CD4-positive, CD25-positive, alpha-beta regulatory T cell (primary cell): Measurements from ENCODE around the gene ZNF747. TPM values are rescaled to one million over a fixed set of nuclear protein-coding genes. Genes with fewer than 3 reads are reported as not detected.

Experiments used
- ATAC-seq, 2 donors: fragments of 150-1000 bp; cut with Tn5 transposase; one replicate each; pipeline ENCODE4 v1.10.0; 2021; ENCODE audit warnings: low read depth in 2 of 2, moderate number of reproducible peaks in 2 of 2, moderate library complexity in 1 of 2
- DNase-seq, 3 donors: peaks; one replicate each; pipeline versions ENCODE4 v3.0.0 to v3.0.0-alpha.2; 2012 to 2022; ENCODE audit warnings: mixed read lengths in 1 of 3
- H3K27ac ChIP-seq: one replicate; pipeline ENCODE4 v1.7.0; 2013; ENCODE audit warnings: mild to moderate bottlenecking, low read length; ENCODE audit not compliant: insufficient read depth, poor library complexity, severe bottlenecking
- H3K27me3 ChIP-seq: one replicate; pipeline ENCODE4 v1.7.0; 2013; ENCODE audit warnings: low read length; ENCODE audit not compliant: control insufficient read depth, insufficient read depth
- H3K36me3 ChIP-seq: one replicate; pipeline ENCODE4 v1.7.0; 2013; ENCODE audit warnings: mild to moderate bottlenecking, low read length, moderate library complexity; ENCODE audit not compliant: control insufficient read depth, insufficient read depth
- H3K4me1 ChIP-seq: 2 replicates; pipeline ENCODE4 v1.7.0; 2013; ENCODE audit warnings: mild to moderate bottlenecking, low read length; ENCODE audit not compliant: insufficient read depth, control insufficient read depth, poor library complexity, severe bottlenecking
- H3K4me3 ChIP-seq: one replicate; pipeline ENCODE4 v1.7.0; 2013; ENCODE audit warnings: low read depth, mild to moderate bottlenecking, low read length, moderate library complexity
- H3K9me3 ChIP-seq, 2 experiments: 1 replicate in 1 of 2; 2 replicates in 1 of 2; pipeline ENCODE4 v1.7.0; 2013; ENCODE audit warnings: low read length in 2 of 2, mild to moderate bottlenecking in 1 of 2, moderate library complexity in 1 of 2; ENCODE audit not compliant: control insufficient read depth in 2 of 2
- H3K27ac Mint-ChIP-seq, 3 donors: one replicate each; pipeline ENCODE4 v1.8.0; 2020 to 2022; ENCODE audit warnings: mild to moderate bottlenecking in 3 of 3, mixed read lengths in 3 of 3, moderate library complexity in 2 of 3
- H3K27me3 Mint-ChIP-seq: one replicate; pipeline ENCODE4 v1.8.0; 2022; ENCODE audit warnings: mild to moderate bottlenecking, mixed read lengths
- H3K36me3 Mint-ChIP-seq: one replicate; pipeline ENCODE4 v1.8.0; 2020; ENCODE audit warnings: mixed read lengths
- H3K4me1 Mint-ChIP-seq, 4 donors: one replicate each; pipeline ENCODE4 v1.8.0; 2020 to 2022; ENCODE audit warnings: mixed read lengths in 4 of 4, mild to moderate bottlenecking in 1 of 4
- H3K4me3 Mint-ChIP-seq, 4 donors: one replicate each; pipeline ENCODE4 v1.8.0; 2020 to 2022; ENCODE audit warnings: mild to moderate bottlenecking in 4 of 4, mixed read lengths in 4 of 4, moderate library complexity in 3 of 4
- H3K9me3 Mint-ChIP-seq, 7 donors: one replicate each; pipeline ENCODE4 v1.8.0; 2020 to 2022; ENCODE audit warnings: mixed read lengths in 7 of 7, mild to moderate bottlenecking in 3 of 7, moderate library complexity in 2 of 7
- polyA plus RNA-seq, 4 donors: library from polyadenylated mRNA; unstranded; fragments of 300-500 nt; fragmentation: Illumina TruSeq; gene quantifications; one replicate each; pipeline ENCODE4 v1.2.3, GENCODE V29; 2021
- total RNA-seq: library from RNA; stranded (reverse); gene quantifications from one replicate; pipeline ENCODE4 v1.2.3, GENCODE V29; 2022

ZNF747 gene
- total and polyA plus RNA-seq, 5 donors from 2014 or later, result 5.0 to 9.4 (median 8.4) TPM

- Mint-ChIP-seq H3K4me1 (peaks cover 10 to 55% (median 25%) of the 10 kb centered on the region in 4 donors), H3K27ac (peak overlapping the region; percentile 96 to 99 (median 98)), H3K4me3 (peak overlapping the region; percentile 89 to 99 (median 96)), H3K27me3 (no peaks in the 10 kb centered on the region), H3K36me3 (peaks cover 14% of the 10 kb centered on the region), H3K9me3 (no peaks in the 10 kb centered on the region)
- Histone ChIP-seq H3K4me3 (peak overlapping the region; percentile 94), H3K27ac (peak overlapping the region; percentile 90), H3K27me3 (no peaks in the 10 kb centered on the region), H3K36me3 (peaks cover 5% of the 10 kb centered on the region), H3K9me3 (no peaks in the 10 kb centered on the region), H3K4me1 (peaks cover 32% of the 10 kb centered on the region)
- ATAC-seq (peak; percentile 22 to 26), DNase-seq (peak in 2 of 3 donors; percentile 25 to 85)
Measured at GRCh38 chr16:30535106-30535776, 583 bp upstream of the ZNF747 start.

- H3K36me3 Mint-ChIP-seq, result peaks cover 14% of the 10 kb centered on the region
- peaks cover 10 to 61% (median 26%) of the 10 kb centered on the region in 4 donors for H3K4me1 Mint-ChIP-seq
- peak overlapping the region; percentile 79 to 96 (median 90) for H3K4me3 Mint-ChIP-seq
- peak overlapping the region; percentile 90 for H3K27ac ChIP-seq
- H3K9me3 Mint-ChIP-seq, result no peaks in the 10 kb centered on the region
- no peaks in the 10 kb centered on the region for H3K27me3 ChIP-seq
- peak overlapping the region; percentile 44 for H3K4me3 ChIP-seq
- peak in 1 of 3 donors; percentile 44 for DNase-seq
- H3K9me3 ChIP-seq, result no peaks in the 10 kb centered on the region
- H3K27ac Mint-ChIP-seq, result peak overlapping the region; percentile 66 to 94 (median 77)
- no peak for ATAC-seq
- peaks cover 33% of the 10 kb centered on the region for H3K4me1 ChIP-seq
- peaks cover 5% of the 10 kb centered on the region for H3K36me3 ChIP-seq
- no peaks in the 10 kb centered on the region for H3K27me3 Mint-ChIP-seq
Measured at GRCh38 chr16:30533748-30534367, 800 bp downstream of the ZNF747 start.

GRCh38 chr16:30533146-30533522 is 1.5 kb downstream of the ZNF747 start:
- H3K27me3 ChIP-seq, result no peaks in the 10 kb centered on the region
- no peak for ATAC-seq
- Mint-ChIP-seq H3K9me3 (no peaks in the 10 kb centered on the region), H3K27me3 (no peaks in the 10 kb centered on the region), H3K4me3 (peak overlapping the region; percentile 54 to 83 (median 76)), H3K36me3 (peaks cover 14% of the 10 kb centered on the region), H3K27ac (peak overlapping the region; percentile 59 to 77 (median 77)), H3K4me1 (peaks cover 10 to 61% (median 29%) of the 10 kb centered on the region in 4 donors)
- peaks cover 37% of the 10 kb centered on the region for H3K4me1 ChIP-seq
- H3K4me3 ChIP-seq, result no peak overlapping the region
- H3K27ac ChIP-seq, result no peak overlapping the region
- peaks cover 5% of the 10 kb centered on the region for H3K36me3 ChIP-seq
- DNase-seq, result no peak
- no peaks in the 10 kb centered on the region for H3K9me3 ChIP-seq

- H3K27me3 Mint-ChIP-seq, result no peaks in the 10 kb centered on the region
- H3K27ac Mint-ChIP-seq, result no peak overlapping the region
- peaks cover 9% of the 10 kb centered on the region for H3K36me3 Mint-ChIP-seq
- DNase-seq (no peak), ATAC-seq (no peak)
- H3K9me3 Mint-ChIP-seq, result no peaks in the 10 kb centered on the region
- no peak overlapping the region for H3K4me3 ChIP-seq
- H3K9me3 ChIP-seq, result no peaks in the 10 kb centered on the region
- H3K27me3 ChIP-seq, result no peaks in the 10 kb centered on the region
- H3K4me1 Mint-ChIP-seq, result peaks cover 16 to 61% (median 31%) of the 10 kb centered on the region in 4 donors
- peaks cover 5% of the 10 kb centered on the region for H3K36me3 ChIP-seq
- peak overlapping the region; percentile 21 to 89 (median 55) for H3K4me3 Mint-ChIP-seq
- H3K27ac ChIP-seq, result no peak overlapping the region
- peaks cover 42% of the 10 kb centered on the region for H3K4me1 ChIP-seq
Measured at GRCh38 chr16:30532285-30533145, 2.1 kb downstream of the ZNF747 start.

- ATAC-seq (no peak), DNase-seq (peak in 1 of 3 donors; percentile 52)
- Mint-ChIP-seq H3K4me1 (peaks cover 7 to 50% (median 21%) of the 10 kb centered on the region in 4 donors), H3K9me3 (peaks cover 0 to 2% (median 0%) of the 10 kb centered on the region in 7 donors), H3K36me3 (peaks cover 9% of the 10 kb centered on the region), H3K4me3 (peak overlapping the region in 2 of 4 donors; percentile 33 to 89), H3K27ac (peak overlapping the region in 2 of 3 donors; percentile 64 to 89), H3K27me3 (no peaks in the 10 kb centered on the region)
- H3K4me1 ChIP-seq, result peaks cover 36% of the 10 kb centered on the region
- no peak overlapping the region for H3K4me3 ChIP-seq
- no peaks in the 10 kb centered on the region for H3K9me3 ChIP-seq
- H3K27ac ChIP-seq, result no peak overlapping the region
- H3K27me3 ChIP-seq, result no peaks in the 10 kb centered on the region
- peaks cover 5% of the 10 kb centered on the region for H3K36me3 ChIP-seq
Measured at GRCh38 chr16:30530163-30531037, 4.3 kb downstream of the ZNF747 start.

- Mint-ChIP-seq H3K4me3 (peak overlapping the region; percentile 36 to 89 (median 75)), H3K9me3 (peaks cover 0 to 2% (median 0%) of the 10 kb centered on the region in 7 donors), H3K27me3 (no peaks in the 10 kb centered on the region), H3K36me3 (peaks cover 9% of the 10 kb centered on the region), H3K27ac (peak overlapping the region in 2 of 3 donors; percentile 72 to 94), H3K4me1 (peaks cover 7 to 44% (median 16%) of the 10 kb centered on the region in 4 donors)
- Histone ChIP-seq H3K4me1 (peaks cover 25% of the 10 kb centered on the region), H3K36me3 (peaks cover 5% of the 10 kb centered on the region), H3K27me3 (no peaks in the 10 kb centered on the region), H3K4me3 (no peak overlapping the region), H3K27ac (peak overlapping the region; percentile 47), H3K9me3 (no peaks in the 10 kb centered on the region)
- DNase-seq (no peak), ATAC-seq (no peak)
Measured at GRCh38 chr16:30528799-30529457, 5.7 kb downstream of the ZNF747 start.
